ENCODE data around the gene PBXIP1.
A peak's percentile ranks its signal among the peaks of the same experiment; 100 is the strongest.
"Not testable (repeated sequence)": the region's sequence is repeated elsewhere in the genome, so short reads cannot be mapped to it uniquely, and the experiment has no call there.

PBXIP1 gene

DNA sequence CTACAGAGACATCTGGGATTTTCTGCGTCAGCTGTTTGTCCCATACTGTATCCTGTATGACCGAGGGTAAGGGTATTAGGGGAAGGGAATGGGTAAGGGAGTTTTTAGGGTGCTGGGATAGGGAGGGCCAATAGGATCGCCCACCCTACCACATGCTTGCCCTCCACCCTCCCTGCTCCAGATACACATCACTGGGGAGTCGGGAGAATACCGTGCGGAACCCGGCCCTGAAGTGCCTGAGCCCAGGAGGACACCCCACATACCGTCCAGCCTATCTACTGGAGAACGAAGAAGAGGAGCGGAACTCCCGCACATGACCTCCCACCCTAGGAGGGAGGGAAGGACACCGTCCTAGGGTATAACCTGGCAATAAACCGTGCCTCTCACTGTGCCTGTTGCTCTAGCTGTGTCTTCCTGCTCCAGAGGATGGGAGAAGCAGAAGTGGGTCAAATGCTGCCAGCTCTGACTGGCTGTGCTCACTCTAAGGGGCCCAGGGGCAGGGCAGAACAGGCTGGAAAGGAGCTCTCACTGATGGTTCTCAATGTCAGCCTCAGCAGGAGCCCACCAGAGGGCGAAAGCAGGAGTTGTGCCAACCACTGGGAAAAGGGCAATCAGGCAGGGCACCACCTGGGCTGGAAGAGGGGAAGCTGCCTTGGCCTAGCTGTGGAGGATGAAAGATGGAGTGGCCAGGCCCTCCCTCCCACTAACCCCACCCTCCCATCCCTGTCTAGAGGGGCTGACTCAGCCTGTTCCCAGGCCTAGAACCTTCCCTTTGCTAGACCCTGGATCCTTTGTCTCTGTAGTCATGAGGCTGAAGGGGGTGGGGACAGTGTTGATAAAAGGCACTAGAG, 37.0 kb upstream of the PBXIP1 start:
- no peak for DNase-seq (ENCODE audit: low read depth)
- no peak overlapping the region for H3K4me3 ChIP-seq (ENCODE audit: low read length)
- peaks cover 14% of the 10 kb centered on the region for H3K4me1 ChIP-seq (ENCODE audit: control insufficient read depth, insufficient read depth, low read length)
- peaks cover 23% of the 10 kb centered on the region for H3K36me3 ChIP-seq (ENCODE audit: control insufficient read depth, insufficient read depth, low read length, severe bottlenecking)
- no peaks in the 10 kb centered on the region for H3K9me3 ChIP-seq (ENCODE audit: control insufficient read depth, low read length)
- H3K9ac ChIP-seq (ENCODE audit: low read length) = peak overlapping the region; percentile 43
- no peaks in the 10 kb centered on the region for H3K27me3 ChIP-seq (replicated peaks; ENCODE audit: control insufficient read depth, insufficient read depth, low read length)

DNA sequence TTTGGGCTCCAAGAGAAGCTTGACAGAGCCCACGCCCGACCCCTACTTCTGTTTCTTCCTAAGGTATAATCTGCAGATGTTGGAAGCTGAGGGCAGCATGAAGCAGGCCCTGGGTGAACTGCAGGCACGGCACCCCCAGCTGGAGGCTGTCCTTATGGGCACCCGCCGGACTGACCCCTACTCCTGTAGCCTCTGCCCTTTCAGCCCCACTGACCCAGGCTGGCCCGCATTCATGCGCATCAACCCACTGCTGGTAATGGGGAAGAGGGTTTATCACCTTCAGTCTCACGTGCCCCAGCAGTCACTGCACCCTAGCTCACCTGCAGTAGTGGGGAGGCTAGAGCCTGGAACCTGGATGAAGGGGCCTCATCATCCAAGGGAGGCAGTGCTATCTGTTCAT, 34.4 kb upstream of the PBXIP1 start:
- H3K4me3 ChIP-seq (ENCODE audit: low read length) = no peak overlapping the region
- H3K36me3 ChIP-seq (ENCODE audit: control insufficient read depth, insufficient read depth, low read length, severe bottlenecking) = peaks cover 26% of the 10 kb centered on the region
- H3K9ac ChIP-seq (ENCODE audit: low read length) = no peak overlapping the region
- H3K27me3 ChIP-seq (replicated peaks; ENCODE audit: control insufficient read depth, insufficient read depth, low read length) = no peaks in the 10 kb centered on the region
- peaks cover 20% of the 10 kb centered on the region for H3K4me1 ChIP-seq (ENCODE audit: control insufficient read depth, insufficient read depth, low read length)
- no peak for DNase-seq (ENCODE audit: low read depth)
- no peaks in the 10 kb centered on the region for H3K9me3 ChIP-seq (ENCODE audit: control insufficient read depth, low read length)

DNA sequence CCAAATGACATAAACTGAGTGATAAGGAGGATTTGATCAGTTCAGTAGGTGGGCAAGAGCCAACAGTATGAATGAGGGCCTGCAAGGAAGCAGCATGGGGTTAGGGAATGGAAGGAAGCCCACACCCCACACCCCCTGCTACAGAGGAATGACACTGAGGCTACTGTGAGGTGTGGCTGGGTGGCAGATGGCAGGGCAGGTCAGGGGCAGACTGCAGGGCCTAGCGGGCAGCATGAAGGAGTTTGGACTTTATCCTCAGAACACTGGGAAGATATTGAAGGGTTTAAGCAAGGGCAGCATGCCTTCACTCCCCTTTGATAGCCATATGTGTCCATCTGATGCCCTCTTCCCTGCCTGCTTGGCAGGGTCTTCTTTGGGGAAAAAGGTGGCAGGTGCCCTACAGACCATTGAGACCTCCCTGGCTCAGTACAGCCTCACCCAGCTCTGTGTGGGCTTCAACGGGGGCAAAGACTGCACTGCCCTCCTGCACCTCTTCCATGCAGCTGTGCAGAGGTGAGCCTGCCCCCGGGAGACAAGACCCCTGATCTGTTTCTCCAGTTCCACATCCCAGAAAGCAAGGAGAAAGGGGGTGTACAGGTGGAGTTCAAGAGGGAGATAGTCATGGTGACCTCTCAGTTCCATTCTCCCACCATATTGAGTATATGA, 33.4 kb upstream of the PBXIP1 start:
- peaks cover 26% of the 10 kb centered on the region for H3K36me3 ChIP-seq (ENCODE audit: control insufficient read depth, insufficient read depth, low read length, severe bottlenecking)
- no peaks in the 10 kb centered on the region for H3K27me3 ChIP-seq (replicated peaks; ENCODE audit: control insufficient read depth, insufficient read depth, low read length)
- no peak for DNase-seq (ENCODE audit: low read depth)
- H3K9me3 ChIP-seq (ENCODE audit: control insufficient read depth, low read length) = no peaks in the 10 kb centered on the region
- H3K9ac ChIP-seq (ENCODE audit: low read length) = no peak overlapping the region
- H3K4me1 ChIP-seq (ENCODE audit: control insufficient read depth, insufficient read depth, low read length) = peaks cover 22% of the 10 kb centered on the region
- no peak overlapping the region for H3K4me3 ChIP-seq (ENCODE audit: low read length)

DNA sequence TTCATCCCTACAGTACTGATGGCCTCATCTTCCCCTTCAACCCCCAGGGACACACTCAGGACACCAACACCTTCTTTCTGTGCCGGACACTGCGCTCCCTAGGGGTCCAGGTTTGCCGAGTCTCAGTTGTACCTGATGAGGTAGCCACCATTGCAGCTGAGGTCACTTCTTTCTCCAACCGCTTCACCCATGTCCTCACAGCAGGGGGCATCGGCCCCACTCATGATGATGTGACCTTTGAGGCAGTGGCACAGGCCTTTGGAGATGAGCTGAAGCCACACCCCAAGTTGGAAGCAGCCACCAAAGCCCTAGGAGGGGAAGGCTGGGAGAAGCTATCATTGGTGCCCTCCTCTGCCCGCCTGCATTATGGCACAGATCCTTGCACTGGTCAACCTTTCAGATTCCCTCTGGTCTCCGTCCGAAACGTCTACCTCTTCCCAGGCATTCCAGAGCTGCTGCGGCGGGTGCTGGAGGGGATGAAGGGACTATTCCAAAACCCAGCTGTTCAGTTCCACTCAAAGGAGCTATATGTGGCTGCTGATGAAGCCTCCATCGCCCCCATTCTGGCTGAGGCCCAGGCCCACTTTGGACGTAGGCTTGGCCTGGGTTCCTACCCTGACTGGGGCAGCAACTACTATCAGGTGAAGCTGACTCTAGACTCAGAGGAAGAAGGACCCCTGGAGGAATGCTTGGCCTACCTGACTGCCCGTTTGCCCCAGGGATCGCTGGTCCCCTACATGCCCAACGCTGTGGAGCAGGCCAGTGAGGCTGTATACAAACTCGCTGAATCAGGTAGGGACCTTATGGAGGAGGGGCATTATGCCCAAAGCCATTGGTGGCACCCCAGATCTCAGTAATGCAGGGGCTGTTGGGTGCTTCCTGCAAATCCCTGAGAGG, 32.4 kb upstream of the PBXIP1 start:
- Histone ChIP-seq H3K9ac (ENCODE audit: low read length) (no peak overlapping the region), H3K36me3 (ENCODE audit: control insufficient read depth, insufficient read depth, low read length, severe bottlenecking) (peaks cover 26% of the 10 kb centered on the region), H3K27me3 (replicated peaks; ENCODE audit: control insufficient read depth, insufficient read depth, low read length) (no peaks in the 10 kb centered on the region), H3K4me1 (ENCODE audit: control insufficient read depth, insufficient read depth, low read length) (peaks cover 31% of the 10 kb centered on the region), H3K9me3 (ENCODE audit: control insufficient read depth, low read length) (no peaks in the 10 kb centered on the region), H3K4me3 (ENCODE audit: low read length) (no peak overlapping the region)
- no peak for DNase-seq (ENCODE audit: low read depth)

DNA sequence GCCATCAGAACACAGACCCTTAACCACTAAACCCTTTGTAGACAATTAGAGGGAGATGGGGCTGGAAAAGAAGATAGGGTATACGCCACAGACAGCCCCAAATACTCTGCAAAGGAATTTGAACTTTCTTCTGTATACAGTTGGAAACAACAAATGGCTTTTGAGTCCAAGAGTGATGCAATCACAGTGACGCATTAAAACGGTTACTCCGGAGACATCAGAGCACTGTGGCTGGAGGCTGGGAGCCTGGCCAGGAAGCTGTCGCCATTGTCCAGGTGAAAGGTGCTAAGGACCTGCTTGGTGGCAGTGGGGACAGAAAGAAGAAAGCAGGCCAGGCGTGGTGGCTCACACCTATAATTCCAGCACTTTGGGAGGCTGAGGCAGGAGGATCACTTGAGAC, 31.4 kb upstream of the PBXIP1 start:
- H3K4me1 ChIP-seq (ENCODE audit: control insufficient read depth, insufficient read depth, low read length) = peaks cover 28% of the 10 kb centered on the region
- DNase-seq (ENCODE audit: low read depth) = no peak
- no peaks in the 10 kb centered on the region for H3K9me3 ChIP-seq (ENCODE audit: control insufficient read depth, low read length)
- peak overlapping the region; percentile 22 for H3K9ac ChIP-seq (ENCODE audit: low read length)
- no peaks in the 10 kb centered on the region for H3K27me3 ChIP-seq (replicated peaks; ENCODE audit: control insufficient read depth, insufficient read depth, low read length)
- H3K4me3 ChIP-seq (ENCODE audit: low read length) = no peak overlapping the region
- peaks cover 26% of the 10 kb centered on the region for H3K36me3 ChIP-seq (ENCODE audit: control insufficient read depth, insufficient read depth, low read length, severe bottlenecking)

DNA sequence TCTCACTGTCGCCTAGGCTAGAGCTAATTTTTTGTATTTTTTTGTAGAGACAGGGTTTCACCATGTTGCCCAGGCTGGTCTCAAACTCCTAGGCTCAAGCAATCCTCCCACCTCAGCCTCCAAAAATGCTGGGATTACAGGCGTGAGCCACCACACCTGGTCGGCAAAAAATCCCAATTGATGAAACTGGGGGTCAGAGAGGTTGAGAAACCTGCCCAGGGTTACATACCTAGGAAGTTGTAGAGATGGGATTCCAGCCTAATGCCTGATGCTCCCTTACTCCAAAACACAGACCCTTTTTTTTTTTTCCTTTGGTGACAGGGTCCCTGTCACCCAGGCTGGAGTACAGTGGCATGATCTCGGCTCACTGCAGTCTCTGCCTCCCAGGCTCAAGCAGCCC, 30.8 kb upstream of the PBXIP1 start:
- H3K36me3 ChIP-seq (ENCODE audit: control insufficient read depth, insufficient read depth, low read length, severe bottlenecking) = peaks cover 26% of the 10 kb centered on the region
- H3K9me3 ChIP-seq (ENCODE audit: control insufficient read depth, low read length); H3K4me3 ChIP-seq (ENCODE audit: low read length); H3K27me3 ChIP-seq (replicated peaks; ENCODE audit: control insufficient read depth, insufficient read depth, low read length); DNase-seq (ENCODE audit: low read depth): not testable (repeated sequence)
- peak overlapping the region; percentile 22 for H3K9ac ChIP-seq (ENCODE audit: low read length)
- peaks cover 28% of the 10 kb centered on the region for H3K4me1 ChIP-seq (ENCODE audit: control insufficient read depth, insufficient read depth, low read length)

DNA sequence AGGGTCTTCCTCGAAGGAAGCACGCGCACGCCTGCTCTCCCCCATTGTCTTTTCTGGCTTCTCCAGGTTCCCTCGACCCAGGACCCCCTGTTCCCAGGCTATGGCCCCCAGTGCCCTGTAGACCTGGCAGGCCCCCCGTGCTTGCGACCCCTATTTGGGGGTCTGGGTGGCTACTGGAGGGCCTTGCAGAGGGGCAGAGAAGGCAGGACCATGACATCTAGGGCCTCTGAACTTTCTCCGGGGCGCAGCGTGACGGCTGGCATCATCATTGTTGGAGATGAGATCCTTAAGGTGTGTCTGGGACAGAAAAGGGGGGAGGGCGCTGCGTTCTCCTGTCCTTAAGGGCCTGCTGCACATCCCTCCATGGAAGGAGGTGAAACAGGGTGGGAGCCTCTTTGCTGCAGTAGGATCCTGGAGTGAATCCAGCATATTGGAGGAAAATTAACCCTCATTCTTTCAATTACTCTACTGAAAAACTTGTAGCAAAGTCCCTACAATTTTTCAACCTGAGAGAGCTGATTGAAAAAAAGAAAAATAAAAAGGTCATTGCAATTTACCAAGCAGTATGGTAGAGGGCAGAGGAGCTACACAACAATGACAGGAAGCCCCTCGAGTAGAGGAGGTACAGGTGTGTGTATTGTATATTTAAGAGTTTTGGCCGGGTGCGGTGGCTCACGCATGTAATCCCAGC, 28.0 kb upstream of the PBXIP1 start:
- Histone ChIP-seq H3K9me3 (ENCODE audit: control insufficient read depth, low read length) (no peaks in the 10 kb centered on the region), H3K27me3 (replicated peaks; ENCODE audit: control insufficient read depth, insufficient read depth, low read length) (no peaks in the 10 kb centered on the region), H3K4me1 (ENCODE audit: control insufficient read depth, insufficient read depth, low read length) (peaks cover 28% of the 10 kb centered on the region), H3K9ac (ENCODE audit: low read length) (peak overlapping the region; percentile 92), H3K36me3 (ENCODE audit: control insufficient read depth, insufficient read depth, low read length, severe bottlenecking) (peaks cover 18% of the 10 kb centered on the region), H3K4me3 (ENCODE audit: low read length) (peak overlapping the region; percentile 96)
- peak; percentile 25 for DNase-seq (ENCODE audit: low read depth)

DNA sequence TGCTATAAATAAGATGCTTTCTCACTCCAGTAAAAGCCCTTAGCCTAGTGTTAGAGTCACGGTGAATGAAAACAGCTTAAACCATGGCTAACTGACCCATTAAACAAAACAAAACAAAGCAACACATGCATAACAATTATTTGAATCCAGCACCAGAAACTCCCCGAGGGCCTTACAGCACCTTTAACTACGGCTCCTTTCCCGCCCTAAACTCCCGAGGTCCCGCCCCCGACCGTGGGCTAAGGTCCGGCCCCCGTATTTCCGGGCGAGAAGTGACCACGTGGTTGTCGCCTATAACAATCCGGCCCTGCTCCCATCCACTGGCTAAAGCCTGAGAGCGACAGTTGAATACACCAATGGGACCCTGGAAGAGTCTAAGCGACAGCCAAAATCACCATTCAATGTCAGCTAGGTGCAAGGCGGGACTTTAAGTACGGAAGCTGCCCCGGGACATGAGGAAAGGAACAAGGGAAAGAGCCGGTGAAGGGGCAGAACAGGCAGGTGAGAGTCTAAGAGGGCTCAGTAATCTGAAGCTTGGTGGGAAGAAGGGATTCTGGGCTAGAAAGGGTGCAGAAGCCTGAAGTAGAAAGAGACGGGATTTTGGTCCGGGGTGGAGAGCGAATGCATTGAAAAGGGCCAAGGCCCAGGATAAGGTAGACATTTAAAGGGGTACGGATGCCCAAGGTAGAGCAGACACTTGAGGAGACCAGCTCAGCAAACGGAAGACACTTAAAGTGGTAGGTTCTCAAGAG, 27.2 kb upstream of the PBXIP1 start, which contains the start of gene FLAD1:
Gene FLAD1 (plus strand): TSS at position 448 of the 752 bp plus-strand sequence. CDS start 351 bp downstream, outside the sequence.
- Histone ChIP-seq H3K4me1 (ENCODE audit: control insufficient read depth, insufficient read depth, low read length) (peaks cover 28% of the 10 kb centered on the region), H3K4me3 (ENCODE audit: low read length) (peak within 1 kb of the TSS; percentile 96), H3K36me3 (ENCODE audit: control insufficient read depth, insufficient read depth, low read length, severe bottlenecking) (peaks cover 14% of the 10 kb centered on the region), H3K27me3 (replicated peaks; ENCODE audit: control insufficient read depth, insufficient read depth, low read length) (no peaks in the 10 kb centered on the region), H3K9me3 (ENCODE audit: control insufficient read depth, low read length) (no peaks in the 10 kb centered on the region), H3K9ac (ENCODE audit: low read length) (peak within 1 kb of the TSS; percentile 92)
- peak; percentile 100 for DNase-seq (ENCODE audit: low read depth)

DNA sequence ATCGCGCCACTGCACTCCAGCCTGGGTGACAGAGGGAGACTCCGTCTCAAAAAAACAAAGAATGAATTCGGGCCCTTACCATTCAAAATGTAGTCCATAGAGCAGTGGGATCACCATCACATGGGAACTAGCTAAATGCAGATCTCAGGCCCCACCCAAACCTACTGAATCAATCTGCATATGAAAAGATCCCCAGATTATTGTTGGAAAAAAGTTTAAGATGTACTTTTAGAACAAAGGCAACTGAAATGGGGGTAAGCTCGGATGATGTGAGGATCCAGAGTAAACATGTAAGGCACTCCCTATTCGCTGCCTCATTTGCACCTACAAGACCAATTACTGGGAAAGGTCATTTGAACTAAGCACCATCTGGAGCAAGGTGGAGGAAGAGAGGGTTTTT, 26.4 kb upstream of the PBXIP1 start:
- no peak for DNase-seq (ENCODE audit: low read depth)

DNA sequence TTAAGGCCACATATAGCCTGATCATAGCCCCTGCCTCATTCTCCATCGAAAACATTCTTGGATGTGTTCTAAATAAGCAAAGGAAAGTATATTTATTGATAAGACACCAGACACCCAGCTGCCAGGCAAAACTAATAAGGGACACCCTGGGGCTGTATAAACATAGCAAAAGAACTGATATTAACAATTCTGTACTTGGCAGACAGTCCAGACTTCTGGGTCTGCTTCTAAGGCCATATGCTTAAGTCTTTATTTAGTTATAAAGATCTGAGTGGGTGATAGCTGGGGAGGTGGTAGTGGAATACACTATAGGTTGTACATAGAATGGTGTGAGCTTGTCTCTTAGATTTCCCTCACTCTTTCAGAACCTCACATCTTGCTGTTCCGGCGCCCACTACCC, 22.5 kb upstream of the PBXIP1 start:
- Histone ChIP-seq H3K27me3 (replicated peaks; ENCODE audit: control insufficient read depth, insufficient read depth, low read length) (no peaks in the 10 kb centered on the region), H3K4me3 (ENCODE audit: low read length) (no peak overlapping the region), H3K36me3 (ENCODE audit: control insufficient read depth, insufficient read depth, low read length, severe bottlenecking) (peaks cover 11% of the 10 kb centered on the region), H3K4me1 (ENCODE audit: control insufficient read depth, insufficient read depth, low read length) (peaks cover 16% of the 10 kb centered on the region), H3K9me3 (ENCODE audit: control insufficient read depth, low read length) (no peaks in the 10 kb centered on the region), H3K9ac (ENCODE audit: low read length) (no peak overlapping the region)
- DNase-seq (ENCODE audit: low read depth) = no peak

More for the DNA sequence above, 26.4 kb upstream of the PBXIP1 start:
- H3K9ac ChIP-seq (ENCODE audit: low read length) = peak overlapping the region; percentile 92
- peak overlapping the region; percentile 96 for H3K4me3 ChIP-seq (ENCODE audit: low read length)
- peaks cover 11% of the 10 kb centered on the region for H3K36me3 ChIP-seq (ENCODE audit: control insufficient read depth, insufficient read depth, low read length, severe bottlenecking)
- peaks cover 23% of the 10 kb centered on the region for H3K4me1 ChIP-seq (ENCODE audit: control insufficient read depth, insufficient read depth, low read length)
- H3K9me3 ChIP-seq (ENCODE audit: control insufficient read depth, low read length) = no peaks in the 10 kb centered on the region
- no peaks in the 10 kb centered on the region for H3K27me3 ChIP-seq (replicated peaks; ENCODE audit: control insufficient read depth, insufficient read depth, low read length)

Data from adipocyte (in vitro differentiated cells).